GM15510 (cell line): ENCODE data around the gene MAGI2.

Source experiments
- POLR2A ChIP-seq: IDR thresholded peaks from 3 replicates; pipeline ENCODE4 v1.6.1; 2011; ENCODE audit warnings: borderline replicate concordance; ENCODE audit not compliant: insufficient read length; ENCODE audit errors: extremely low read depth

Gene MAGI2

DNA sequence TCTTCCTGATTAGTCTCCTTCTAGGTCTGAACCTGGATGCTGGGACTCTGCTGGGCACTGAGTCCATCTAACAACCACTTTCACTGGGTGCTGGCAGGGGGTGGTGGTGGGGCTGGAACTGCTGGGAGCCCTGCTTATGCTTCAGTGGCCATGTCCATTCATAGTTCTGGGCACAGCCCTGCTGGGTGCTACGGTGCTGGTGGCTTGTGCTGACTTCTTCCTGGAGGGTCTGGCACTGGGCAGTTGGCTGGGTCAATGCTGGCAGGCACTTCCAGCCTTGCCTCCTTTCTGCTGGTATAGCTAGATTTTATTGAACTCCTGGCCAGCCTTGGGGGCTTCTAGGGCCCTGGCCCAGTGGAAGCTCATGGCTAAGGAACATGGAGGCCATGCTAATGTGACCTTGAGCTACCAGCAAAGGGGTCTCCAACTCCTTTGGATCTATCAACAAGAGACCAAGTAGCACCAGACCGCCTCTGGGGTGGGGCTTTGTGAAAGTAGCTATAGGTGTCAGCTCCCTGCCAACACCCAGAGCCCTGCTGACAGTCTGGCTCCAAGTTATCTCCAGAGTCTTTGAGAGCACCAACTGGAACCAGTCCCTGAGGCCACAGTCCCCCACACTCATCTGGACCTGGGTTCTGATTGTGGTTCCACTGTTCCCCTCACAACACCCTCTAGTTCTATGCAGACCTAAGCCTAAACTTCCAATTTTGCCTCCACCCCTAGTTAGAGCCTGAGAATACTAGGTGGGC lies 99.6 kb downstream of the MAGI2 start:
- no peak for TF ChIP-seq POLR2A

DNA sequence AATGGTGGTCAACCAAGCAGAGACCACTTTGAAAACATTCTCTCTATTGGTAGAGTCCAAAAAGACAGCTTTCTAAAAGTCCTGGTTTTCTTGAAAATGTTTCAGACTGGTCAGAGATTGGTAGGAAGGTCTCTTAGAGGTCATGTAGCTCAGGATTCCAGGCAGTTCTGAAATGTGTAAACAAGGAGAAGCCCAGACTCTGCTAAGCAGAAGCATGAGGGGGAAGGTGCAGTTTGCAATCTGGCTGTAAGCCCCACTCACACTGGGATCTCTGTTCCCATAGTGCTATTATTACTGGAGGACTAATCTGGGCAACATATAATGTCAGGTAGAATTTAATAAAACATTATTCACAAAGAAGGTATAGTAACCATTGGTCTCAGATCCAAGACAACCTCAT lies 101.1 kb downstream of the MAGI2 start:
- TF ChIP-seq POLR2A = no peak

DNA sequence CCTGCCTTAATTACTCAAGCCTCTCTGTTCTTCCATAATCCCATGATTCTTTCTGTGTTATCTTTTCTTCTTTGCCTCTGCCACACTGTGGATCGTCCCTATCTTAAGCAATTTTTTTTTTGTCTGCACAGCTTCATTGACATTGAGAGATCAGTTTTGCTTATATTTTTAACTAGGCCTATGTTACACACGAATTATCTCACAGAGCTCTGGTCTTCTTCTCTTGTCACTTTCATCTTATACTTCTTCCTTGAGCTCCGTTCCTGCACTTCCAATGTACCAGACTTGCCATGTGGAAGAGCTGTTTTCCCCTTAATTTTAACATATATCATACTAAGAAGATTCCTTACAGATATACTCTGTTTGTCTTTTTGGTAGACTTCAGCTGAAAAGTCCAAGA lies 106.1 kb downstream of the MAGI2 start:
- no peak for TF ChIP-seq POLR2A

DNA sequence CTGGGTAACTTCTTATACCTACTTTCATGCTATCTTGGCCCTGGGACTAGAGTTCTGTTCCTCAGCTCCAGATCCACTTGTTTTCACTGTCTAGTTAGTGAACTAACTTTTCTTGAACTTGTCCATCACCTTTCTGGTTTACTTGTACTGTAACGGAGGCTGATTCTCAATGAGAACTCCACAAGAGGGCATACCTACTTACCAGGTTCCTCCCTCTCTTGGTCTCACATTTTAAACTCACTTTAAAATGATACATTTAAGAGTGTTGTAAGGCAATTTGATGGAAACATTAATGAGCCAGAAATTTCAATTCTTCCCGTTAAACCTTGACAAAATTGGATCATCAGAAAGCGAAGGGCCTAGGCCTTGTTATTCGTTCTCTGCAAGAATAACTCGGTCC lies 111.6 kb downstream of the MAGI2 start:
- TF ChIP-seq POLR2A = no peak

DNA sequence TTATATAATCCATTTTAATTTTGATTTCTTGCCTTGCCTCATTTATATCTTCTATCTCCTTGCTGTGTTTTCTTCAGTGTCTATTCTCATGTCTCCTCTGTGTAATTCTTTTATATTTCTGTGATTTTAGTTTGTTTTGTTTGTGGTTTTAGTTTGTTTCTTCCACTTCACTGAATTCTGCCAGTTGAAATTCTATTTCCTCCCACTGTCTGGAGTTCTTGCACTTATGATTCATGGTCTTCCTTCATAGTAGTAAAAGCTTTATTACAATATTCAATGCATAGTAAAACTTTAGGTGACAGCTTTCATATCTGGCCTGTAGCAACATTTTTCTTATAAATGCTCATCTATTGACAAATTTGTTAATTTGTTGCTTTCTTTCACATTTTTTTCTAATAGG lies 113.3 kb downstream of the MAGI2 start:
- TF ChIP-seq POLR2A = no peak

DNA sequence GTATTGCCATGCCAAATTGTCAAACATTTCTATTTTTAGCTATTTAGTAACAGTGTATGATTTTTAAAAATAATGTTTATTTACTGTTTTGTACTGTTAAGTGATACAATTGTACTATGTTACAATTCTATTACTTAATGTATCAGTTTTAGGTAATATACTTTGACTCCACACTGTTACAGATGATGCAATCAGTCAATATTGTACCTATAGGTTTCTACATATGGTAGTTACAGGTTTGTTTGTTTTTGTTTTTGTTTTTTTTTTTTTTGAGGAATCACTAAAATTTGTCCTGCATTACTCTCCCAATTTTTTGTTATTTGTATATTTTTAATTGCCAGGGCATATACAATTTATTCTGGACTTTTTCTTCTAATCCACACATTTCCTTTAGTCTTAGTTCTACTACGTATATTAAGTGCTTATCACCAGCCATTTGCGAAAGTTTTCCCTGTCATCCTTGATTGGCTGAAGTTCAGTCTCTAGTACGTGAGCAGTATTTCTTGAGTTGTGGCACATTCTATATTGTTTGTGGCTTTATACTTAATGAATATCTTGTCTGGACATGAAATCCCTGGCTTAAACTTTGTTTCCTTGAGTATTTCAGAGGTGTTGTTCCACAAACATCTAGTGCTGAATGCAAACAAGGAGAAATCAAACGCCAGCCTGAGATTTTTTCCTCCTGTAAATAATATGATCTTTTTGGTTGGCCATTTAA lies 114.1 kb downstream of the MAGI2 start:
- no peak for TF ChIP-seq POLR2A

DNA sequence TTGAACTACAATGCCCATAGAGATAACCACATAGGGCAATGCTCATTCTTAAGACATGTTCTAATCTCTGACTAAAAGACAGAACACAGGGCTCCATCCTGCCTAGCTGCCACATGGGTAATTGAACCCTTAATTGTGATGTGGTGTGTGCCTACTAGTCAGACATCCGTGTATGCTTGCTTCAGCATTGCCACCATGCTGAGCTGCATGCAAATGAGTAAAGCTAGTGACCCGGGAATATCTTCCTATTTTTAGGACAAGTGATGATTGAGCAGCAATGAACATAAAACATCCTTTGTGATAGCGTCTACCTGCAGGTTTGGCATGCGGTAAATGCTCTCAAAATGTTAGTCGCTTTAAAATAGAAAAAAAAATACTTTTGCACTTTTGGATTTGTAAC lies 115.8 kb downstream of the MAGI2 start:
- TF ChIP-seq POLR2A = no peak

DNA sequence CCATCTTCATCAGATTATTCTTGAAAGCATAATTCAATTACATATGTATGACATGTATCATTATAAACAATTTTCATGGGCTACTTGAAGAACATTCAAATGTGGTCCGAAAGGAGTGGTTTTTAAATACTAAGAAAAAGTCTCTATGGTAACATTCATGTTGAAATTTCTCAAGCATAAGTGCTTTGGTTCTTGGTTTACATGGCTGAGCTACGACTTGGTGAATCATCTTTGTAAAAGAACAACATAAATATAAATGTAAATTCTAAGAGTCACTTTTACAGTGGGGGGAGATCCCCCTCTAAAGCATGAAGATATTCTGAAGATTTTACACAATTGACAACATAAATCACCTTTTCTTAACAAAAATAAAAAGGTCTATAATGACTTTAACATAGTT lies 118.6 kb downstream of the MAGI2 start:
- TF ChIP-seq POLR2A = no peak

DNA sequence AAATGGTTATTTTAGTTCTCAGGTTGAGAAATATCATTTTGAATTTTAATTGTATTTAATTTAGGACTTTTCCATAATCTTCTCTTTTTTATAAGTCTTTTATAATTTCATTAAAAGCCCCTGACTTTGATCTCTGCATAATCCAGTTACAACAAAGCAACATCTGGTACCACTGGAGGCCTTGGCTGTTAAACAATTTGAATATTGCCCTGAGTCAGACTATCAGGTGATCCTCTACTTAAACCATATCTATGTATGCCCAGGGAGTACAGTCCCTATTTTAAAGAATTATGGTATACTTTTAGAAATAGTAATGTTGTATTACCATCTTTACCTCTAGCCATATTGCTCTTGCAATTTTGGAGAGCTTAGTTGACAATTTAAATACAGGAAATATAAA lies 119.1 kb downstream of the MAGI2 start:
- no peak for TF ChIP-seq POLR2A

DNA sequence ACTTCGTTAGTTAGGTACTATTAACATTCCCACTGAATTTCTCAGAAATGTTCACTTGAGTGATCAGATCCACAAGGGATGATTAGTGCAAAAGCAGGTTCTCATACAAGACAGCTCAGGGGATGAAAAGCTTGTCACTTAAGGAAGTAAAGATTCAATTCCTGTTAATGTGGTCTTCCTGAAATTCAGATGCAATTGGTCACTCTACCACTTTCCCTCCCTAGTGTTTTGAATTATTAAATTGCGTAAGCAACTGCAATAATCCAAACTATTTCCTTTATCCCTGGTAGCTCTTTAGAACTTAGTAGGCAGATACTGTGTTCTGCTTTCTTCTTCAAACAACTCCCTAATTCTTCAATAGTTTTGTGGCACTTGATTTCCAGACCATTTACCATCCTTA lies 121.4 kb downstream of the MAGI2 start:
- no peak for TF ChIP-seq POLR2A

DNA sequence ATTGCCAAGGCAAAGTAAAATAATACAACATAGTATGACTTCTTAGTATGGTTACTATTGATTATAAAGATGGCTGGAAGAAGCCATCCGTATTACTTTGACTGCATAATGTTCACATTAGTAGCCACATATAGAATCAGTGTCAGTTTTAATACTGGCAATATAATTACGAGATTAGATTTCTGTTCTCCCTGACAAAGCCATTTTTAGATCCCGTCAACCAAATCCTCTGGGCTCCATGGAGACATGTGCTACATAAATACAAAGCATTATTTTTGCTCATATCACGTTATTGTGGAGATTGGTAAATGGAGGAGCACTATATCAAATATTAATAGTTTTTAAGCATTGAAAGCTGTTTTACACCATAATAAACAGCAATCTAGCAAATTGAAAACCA lies 124.0 kb downstream of the MAGI2 start:
- no peak for TF ChIP-seq POLR2A

DNA sequence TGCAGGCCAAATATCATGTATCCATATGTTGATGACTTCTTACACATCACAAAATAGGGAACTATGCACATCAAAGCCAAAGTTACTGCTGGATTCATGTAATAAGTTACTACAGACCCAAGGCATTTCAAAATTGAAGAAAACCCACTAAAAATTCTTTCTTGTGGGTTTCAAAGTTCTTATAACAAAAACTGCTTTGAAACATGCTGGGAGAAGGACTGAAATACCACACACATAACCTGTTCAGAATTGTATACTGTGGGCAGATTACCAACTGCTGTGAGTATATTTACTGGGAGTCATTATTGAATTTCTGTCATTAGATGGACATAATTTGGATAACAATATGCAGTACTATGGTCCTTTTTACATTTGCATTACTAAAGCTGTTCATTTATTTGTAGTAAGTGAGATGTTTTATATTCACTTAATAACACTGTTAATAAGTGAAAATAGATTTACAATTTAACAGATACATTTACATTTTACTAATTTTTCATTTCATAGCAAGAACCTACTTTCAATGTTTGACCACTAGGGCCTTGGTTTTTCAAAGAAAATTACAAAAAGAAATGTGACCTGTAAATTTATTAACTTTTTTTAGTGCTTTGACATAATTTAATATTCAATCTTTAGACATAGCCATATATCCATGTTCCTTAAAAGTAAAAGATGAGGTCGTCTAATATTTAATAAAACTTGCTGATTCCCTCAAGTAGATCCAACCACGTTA lies 132.6 kb downstream of the MAGI2 start:
- no peak for TF ChIP-seq POLR2A

DNA sequence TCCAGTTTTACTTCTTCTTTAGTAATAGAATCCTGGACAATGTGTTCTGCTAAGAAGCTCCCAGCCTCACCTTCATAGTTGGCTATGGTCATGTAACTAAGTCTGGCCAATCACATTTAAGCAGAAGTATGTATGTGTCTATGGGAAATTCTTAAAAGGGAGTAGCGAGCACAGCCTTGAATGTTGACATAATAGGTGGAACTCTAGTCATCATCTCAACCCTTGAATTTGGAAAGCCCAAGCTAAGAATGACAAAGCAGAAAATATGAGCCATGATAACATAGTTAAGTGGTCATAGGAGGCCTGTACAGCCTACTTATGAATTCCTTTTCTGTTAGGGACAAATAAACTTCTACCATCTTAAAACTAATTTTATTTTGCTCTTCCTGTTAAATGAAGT lies 134.1 kb downstream of the MAGI2 start:
- no peak for TF ChIP-seq POLR2A

DNA sequence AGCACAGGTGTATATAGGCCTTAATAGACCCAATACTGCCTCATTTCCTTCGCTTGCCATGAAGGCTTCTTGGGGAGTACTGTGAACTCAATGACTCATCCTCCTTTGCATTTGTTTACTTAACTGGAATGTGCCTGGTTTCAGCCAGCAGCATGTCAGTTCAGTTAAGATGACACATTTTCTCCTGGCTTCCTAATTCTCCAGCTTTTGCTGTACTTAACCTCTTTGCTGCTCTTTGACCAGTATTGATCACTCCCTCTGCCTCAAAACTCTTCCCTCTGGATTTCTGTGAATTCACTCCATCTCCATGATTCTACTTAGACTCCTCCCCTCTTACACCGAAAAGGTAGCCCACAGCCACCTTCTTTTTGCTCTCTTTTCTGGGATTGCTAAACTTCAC lies 135.7 kb downstream of the MAGI2 start:
- no peak for TF ChIP-seq POLR2A

DNA sequence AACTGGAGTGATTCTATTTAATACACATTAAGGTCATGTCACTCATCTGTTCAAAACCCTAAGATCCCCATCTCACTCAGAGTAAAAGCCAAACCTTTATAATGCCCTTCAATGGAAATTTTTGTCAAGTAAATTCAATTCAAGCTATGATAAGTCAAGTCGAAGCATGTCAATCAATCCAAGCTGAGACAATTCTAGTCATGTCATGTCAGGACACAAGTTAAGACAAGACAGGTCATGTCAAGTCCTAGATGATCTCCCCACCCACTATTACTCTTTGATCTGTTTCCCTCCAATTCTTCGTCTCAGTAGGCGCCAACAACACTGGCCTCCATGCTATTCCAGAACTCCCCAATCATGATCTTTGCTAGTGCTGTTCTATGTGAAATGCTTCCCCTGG lies 141.4 kb downstream of the MAGI2 start:
- TF ChIP-seq POLR2A = no peak
